GM23248 (cell line): Measurements from ENCODE around the gene DGKH. TPM values are rescaled to one million over a fixed set of nuclear protein-coding genes. Genes with fewer than 3 reads are reported as not detected.
A peak's percentile ranks its signal among the peaks of the same experiment; 100 is the strongest.

Source experiments
- DNase-seq: peaks from one replicate; pipeline ENCODE4 v3.0.0-alpha.2; 2015
- H2AFZ ChIP-seq: fragments of 200-600 bp; sonication (generic); 2 replicates; pipeline ENCODE4 v1.6.1; 2016; ENCODE audit warnings: antibody characterized with exemption
- H3F3A ChIP-seq: fragments of 200-600 bp; sonication (generic); 2 replicates; pipeline ENCODE4 v1.6.1; 2016; ENCODE audit warnings: mild to moderate bottlenecking, antibody characterized with exemption, mixed run types; ENCODE audit not compliant: insufficient read depth
- H3K27ac ChIP-seq: fragments of 200-600 bp; sonication (generic); 2 replicates; pipeline ENCODE4 v1.5.1; 2016; ENCODE audit warnings: mild to moderate bottlenecking
- H3K27me3 ChIP-seq: fragments of 200-600 bp; sonication (generic); replicated peaks from 2 replicates; pipeline ENCODE4 v1.6.1; 2016; ENCODE audit warnings: mild to moderate bottlenecking; ENCODE audit not compliant: insufficient read depth
- H3K36me3 ChIP-seq: fragments of 200-600 bp; sonication (generic); 2 replicates; pipeline ENCODE4 v1.6.1; 2016; ENCODE audit warnings: low read depth, mild to moderate bottlenecking
- H3K4me1 ChIP-seq: fragments of 200-600 bp; sonication (generic); 2 replicates; pipeline ENCODE4 v1.6.1; 2016; ENCODE audit warnings: mild to moderate bottlenecking; ENCODE audit not compliant: insufficient read depth
- H3K4me2 ChIP-seq: fragments of 200-600 bp; sonication (generic); one replicate; pipeline ENCODE4 v1.6.1; 2016; ENCODE audit warnings: mild to moderate bottlenecking; ENCODE audit not compliant: unreplicated experiment
- H3K4me3 ChIP-seq: fragments of 200-600 bp; sonication (generic); 2 replicates; pipeline ENCODE4 v1.5.1; 2016; ENCODE audit warnings: mild to moderate bottlenecking
- H3K79me2 ChIP-seq: fragments of 200-600 bp; sonication (generic); 2 replicates; pipeline ENCODE4 v1.6.1; 2016; ENCODE audit warnings: mild to moderate bottlenecking; ENCODE audit not compliant: insufficient read depth
- H3K9ac ChIP-seq: fragments of 200-600 bp; sonication (generic); 2 replicates; pipeline ENCODE4 v1.6.1; 2016; ENCODE audit warnings: mild to moderate bottlenecking
- H3K9me2 ChIP-seq: fragments of 200-600 bp; sonication (generic); 2 replicates; pipeline ENCODE4 v1.6.1; 2016; ENCODE audit warnings: mixed run types, mild to moderate bottlenecking, moderate library complexity; ENCODE audit not compliant: insufficient read depth
- H3K9me3 ChIP-seq: fragments of 200-600 bp; sonication (generic); one replicate; pipeline ENCODE4 v1.6.1; 2017; ENCODE audit warnings: low read depth
- H4K20me1 ChIP-seq: fragments of 200-600 bp; sonication (generic); 2 replicates; pipeline ENCODE4 v1.6.0; 2016; ENCODE audit not compliant: insufficient read depth
- EZH2 ChIP-seq: fragments of 200-600 bp; sonication (generic); IDR thresholded peaks from 2 replicates; pipeline ENCODE4 v1.6.1; 2018; ENCODE audit warnings: antibody characterized with exemption, mild to moderate bottlenecking; ENCODE audit not compliant: insufficient read depth, poor library complexity, severe bottlenecking
- EZH2phosphoT487 ChIP-seq: fragments of 200-600 bp; sonication (generic); IDR thresholded peaks from 2 replicates; pipeline ENCODE4 v1.6.1; 2018; ENCODE audit warnings: antibody characterized with exemption, moderate library complexity, mild to moderate bottlenecking, low read depth; ENCODE audit not compliant: insufficient read depth
- WGBS, 2 experiments: methylation state at CpG; one replicate each; pipeline ENCODE4 v1.1.6; 2015 to 2017; ENCODE audit warnings: low lambda C conversion rate in 2 of 2, low coverage in 1 of 2; ENCODE audit errors: missing lambda C conversion rate in 2 of 2; 5-methylcytosine and 5-hydroxymethylcytosine counted together
- in situ Hi-C: fragments of 300-500 bp; cut with MboI; formaldehyde crosslinking; loops from 2 replicates; pipeline ENCODE4 v1.15.0; 2020
- polyA plus RNA-seq: library from polyadenylated mRNA; unstranded; fragments of >200 nt; fragmentation: Nextera tagmentation; extraction: Ambion mirVana; gene quantifications from 2 replicates; pipeline ENCODE4 v1.2.1, GENCODE V29; 2016
- total RNA-seq: library from RNA; depleted of rRNA; stranded (reverse); fragments of >200 nt; shearing (Covaris generic); gene quantifications from 2 replicates; pipeline ENCODE4 v1.2.3, GENCODE V29; 2014

Gene DGKH
- total and polyA plus RNA-seq, 2 experiments from 2014 or later = 1.4 to 7.1 TPM

DNA sequence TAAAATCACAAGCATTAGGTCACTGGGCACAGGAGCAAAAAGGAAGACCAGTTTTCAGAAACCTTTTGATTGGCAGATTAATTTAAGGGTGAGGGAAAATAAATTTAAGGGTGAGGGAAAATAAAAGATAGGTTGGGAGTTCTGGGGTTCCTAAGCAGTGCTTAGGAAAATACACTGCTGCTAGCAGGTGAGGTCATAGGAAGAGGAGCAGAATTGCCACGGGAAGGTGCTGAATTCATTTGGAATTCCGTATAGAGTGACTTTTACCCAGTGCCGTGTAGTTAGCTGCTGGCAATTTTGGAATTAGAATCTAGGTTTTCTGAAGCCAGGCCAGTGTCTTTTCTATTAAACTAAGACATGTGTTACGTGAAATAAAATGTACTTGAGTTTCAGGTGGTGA, 59.8 kb downstream of the DGKH start:
- WGBS, 2 experiments = 98 to 99% methylated on average over 4 of the region's 4 CpGs
- peaks cover 62% of the 10 kb centered on the region for H3K79me2 ChIP-seq
- H2AFZ ChIP-seq = no peak overlapping the region
- no peak overlapping the region for H3K4me2 ChIP-seq
- H3K9me2 ChIP-seq = no peaks in the 10 kb centered on the region
- DNase-seq = no peak
- H3K4me3 ChIP-seq = no peak overlapping the region
- no peak for TF ChIP-seq EZH2phosphoT487
- no peak for TF ChIP-seq EZH2
- no peaks in the 10 kb centered on the region for H3K36me3 ChIP-seq
- no peak overlapping the region for H3K27ac ChIP-seq
- H3K9ac ChIP-seq = no peak overlapping the region
- peaks cover 29% of the 10 kb centered on the region for H3F3A ChIP-seq
- H4K20me1 ChIP-seq = no peaks in the 10 kb centered on the region
- H3K4me1 ChIP-seq = peaks cover 26% of the 10 kb centered on the region
- no peaks in the 10 kb centered on the region for H3K27me3 ChIP-seq
- in situ Hi-C loops = loop anchor here (5.0 kb wide), 1 partner anchor 441 kb away; no protein-coding TSS in a partner anchor
- H3K9me3 ChIP-seq = no peaks in the 10 kb centered on the region

DNA sequence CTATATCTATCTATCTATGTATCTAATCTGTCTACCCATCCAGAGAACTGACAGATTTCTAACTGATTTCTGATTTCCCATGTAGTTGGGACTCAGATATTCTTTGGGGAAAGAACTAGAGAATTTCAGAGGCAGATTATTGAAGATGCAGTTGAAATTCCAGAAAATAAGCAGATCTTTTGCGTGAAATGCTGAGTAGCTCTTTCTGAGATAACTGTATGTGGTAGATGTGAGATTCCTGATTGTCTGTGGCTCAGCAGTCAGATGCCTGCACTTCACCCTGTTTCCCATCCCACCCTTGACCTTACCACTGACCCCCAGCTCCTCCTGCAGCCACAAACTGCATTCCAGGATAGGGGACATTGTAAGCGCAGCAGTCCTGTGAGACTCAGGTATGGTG, 61.5 kb downstream of the DGKH start:
- H4K20me1 ChIP-seq = no peaks in the 10 kb centered on the region
- no peaks in the 10 kb centered on the region for H3K36me3 ChIP-seq
- DNase-seq = no peak
- in situ Hi-C loops = loop anchor here (5.0 to 10.0 kb wide), 2 partner anchors 443 to 715 kb away; no protein-coding TSS in a partner anchor
- peaks cover 62% of the 10 kb centered on the region for H3K79me2 ChIP-seq
- peak overlapping the region; percentile 2; the same call in 1 of the 2 replicates for H3K9ac ChIP-seq
- H3K9me2 ChIP-seq = no peaks in the 10 kb centered on the region
- peaks cover 20% of the 10 kb centered on the region for H3K4me1 ChIP-seq
- H3F3A ChIP-seq = peaks cover 20% of the 10 kb centered on the region
- H3K27ac ChIP-seq = no peak overlapping the region
- no peak overlapping the region for H3K4me3 ChIP-seq
- WGBS, 2 experiments = 98 to 100% methylated on average over 2 of the region's 2 CpGs
- no peak overlapping the region for H3K4me2 ChIP-seq
- no peak for TF ChIP-seq EZH2
- no peak for TF ChIP-seq EZH2phosphoT487
- no peaks in the 10 kb centered on the region for H3K27me3 ChIP-seq
- H2AFZ ChIP-seq = no peak overlapping the region
- no peaks in the 10 kb centered on the region for H3K9me3 ChIP-seq

DNA sequence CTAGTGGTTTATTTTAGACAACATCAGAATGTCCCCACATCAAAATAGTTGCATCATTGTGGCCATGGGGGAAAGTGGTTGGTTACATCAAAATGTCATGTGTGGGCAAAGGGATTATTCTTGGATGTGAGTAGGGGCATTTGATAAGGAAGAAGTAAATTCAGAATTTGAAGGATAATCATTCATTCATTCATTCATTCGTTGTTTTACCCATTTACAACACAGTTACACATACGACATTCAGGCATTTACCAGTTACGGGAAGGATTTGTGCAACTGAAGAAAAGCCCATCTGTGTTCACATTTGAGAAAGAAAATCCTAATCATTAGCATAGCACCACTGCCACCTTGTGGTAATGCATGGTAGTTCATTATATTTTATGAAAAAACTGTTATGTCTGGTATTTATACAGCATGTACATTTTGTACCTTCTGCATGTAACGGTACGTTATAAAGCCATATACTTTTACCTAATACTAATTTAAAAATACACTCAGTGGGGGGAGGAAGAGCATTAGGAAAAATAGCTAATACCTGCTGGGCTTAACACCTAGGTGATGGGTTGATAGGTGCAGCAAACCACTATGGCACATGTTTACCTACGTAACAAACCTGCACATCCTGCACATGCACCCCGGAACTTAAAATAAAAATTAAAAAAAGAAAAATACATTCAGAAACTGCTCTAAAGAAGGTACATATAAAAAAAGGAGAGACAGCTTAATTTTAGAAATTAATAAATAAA, 62.1 kb downstream of the DGKH start:
- no peaks in the 10 kb centered on the region for H3K36me3 ChIP-seq
- H2AFZ ChIP-seq = no peak overlapping the region
- H3K27me3 ChIP-seq = no peaks in the 10 kb centered on the region
- peak; percentile 82 for DNase-seq
- in situ Hi-C loops = loop anchor here (10.0 kb wide), 1 partner anchor 716 kb away; no protein-coding TSS in a partner anchor
- no peaks in the 10 kb centered on the region for H3K9me2 ChIP-seq
- peak overlapping the region; percentile 2; the same call in 1 of the 2 replicates for H3K9ac ChIP-seq
- H4K20me1 ChIP-seq = no peaks in the 10 kb centered on the region
- H3K4me3 ChIP-seq = no peak overlapping the region
- peaks cover 15% of the 10 kb centered on the region for H3F3A ChIP-seq
- H3K4me2 ChIP-seq = no peak overlapping the region
- H3K27ac ChIP-seq = no peak overlapping the region
- peaks cover 61% of the 10 kb centered on the region for H3K79me2 ChIP-seq
- no peak for TF ChIP-seq EZH2
- TF ChIP-seq EZH2phosphoT487 = no peak
- WGBS, 2 experiments = 24 to 27% methylated on average over 7 of the region's 7 CpGs
- peaks cover 16% of the 10 kb centered on the region for H3K4me1 ChIP-seq
- no peaks in the 10 kb centered on the region for H3K9me3 ChIP-seq

DNA sequence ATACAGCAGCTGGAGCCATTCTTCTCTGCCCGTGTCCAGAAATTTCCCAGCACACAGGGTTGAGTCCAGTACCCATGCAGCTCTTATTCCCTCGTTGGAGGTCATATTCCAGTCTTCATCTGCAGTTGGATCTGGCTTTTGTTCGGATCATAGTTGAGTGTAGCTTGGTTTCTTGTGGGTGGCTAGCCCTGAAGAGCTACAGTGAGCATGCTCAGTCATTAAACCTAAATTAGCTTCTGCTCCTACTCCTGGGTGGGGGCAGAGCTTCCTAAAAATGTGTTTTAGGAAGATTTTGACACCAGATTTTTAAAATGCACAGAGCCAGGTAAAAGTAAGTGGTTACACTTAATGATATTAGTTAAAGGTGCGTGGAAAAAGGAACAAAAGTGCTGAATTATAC, 64.4 kb downstream of the DGKH start:
- H3K27ac ChIP-seq = no peak overlapping the region
- H3K79me2 ChIP-seq = peaks cover 72% of the 10 kb centered on the region
- no peaks in the 10 kb centered on the region for H3K9me2 ChIP-seq
- in situ Hi-C loops = loop anchor here (10.0 kb wide), 1 partner anchor 718 kb away; no protein-coding TSS in a partner anchor
- no peak overlapping the region for H3K4me3 ChIP-seq
- H3K9me3 ChIP-seq = no peaks in the 10 kb centered on the region
- no peak overlapping the region for H3K9ac ChIP-seq
- no peaks in the 10 kb centered on the region for H3F3A ChIP-seq
- H3K27me3 ChIP-seq = no peaks in the 10 kb centered on the region
- no peak for TF ChIP-seq EZH2phosphoT487
- no peak for TF ChIP-seq EZH2
- WGBS, 2 experiments = 55 to 58% methylated on average over 4 of the region's 4 CpGs
- no peak for DNase-seq
- no peak overlapping the region for H2AFZ ChIP-seq
- H3K4me2 ChIP-seq = no peak overlapping the region
- H3K36me3 ChIP-seq = no peaks in the 10 kb centered on the region
- peaks cover 13% of the 10 kb centered on the region; the same call in 1 of the 2 replicates for H3K4me1 ChIP-seq
- no peaks in the 10 kb centered on the region for H4K20me1 ChIP-seq
